GM18858 (cell line): ENCODE measurements around the gene SLC25A5.
A peak's percentile ranks its signal among the peaks of the same experiment; 100 is the strongest.
"Not testable (repeated sequence)": the region's sequence is repeated elsewhere in the genome, so short reads cannot be mapped to it uniquely, and the experiment has no call there.

Experiments
- ATAC-seq: cut with Tn5 transposase; IDR thresholded peaks from one replicate; pipeline ENCODE4 v1.9.1; 2021; ENCODE audit not compliant: unreplicated experiment

SLC25A5 gene

GRCh38 chrX:119502727-119503483 lies 34.7 kb downstream of the SLC25A5 start:
- ATAC-seq = no peak

- no peak for ATAC-seq
Observed at GRCh38 chrX:119503484-119503861, 35.2 kb downstream of the SLC25A5 start.

- ATAC-seq = not testable (repeated sequence)
Observed at GRCh38 chrX:119505145-119505544, 36.9 kb downstream of the SLC25A5 start.

GRCh38 chrX:119505945-119506344 lies 37.7 kb downstream of the SLC25A5 start:
- ATAC-seq = no peak

GRCh38 chrX:119507206-119507605 lies 39.0 kb downstream of the SLC25A5 start:
- no peak for ATAC-seq

- ATAC-seq = peak; percentile 53
Observed at GRCh38 chrX:119512146-119512800, 44.0 kb downstream of the SLC25A5 start.

GRCh38 chrX:119516157-119516702 lies 48.0 kb downstream of the SLC25A5 start:
- peak; percentile 78 for ATAC-seq

GRCh38 chrX:119518371-119518770 lies 50.1 kb downstream of the SLC25A5 start:
- no peak for ATAC-seq
